Neural cell (in vitro differentiated cells): ENCODE results near the gene VAV2. TPM values are rescaled to one million over a fixed set of nuclear protein-coding genes. Genes with fewer than 3 reads are reported as not detected.

ENCODE experiments used
- H2AFZ ChIP-seq: fragments of 200-600, 300-800 bp; sonication (generic), shearing (Covaris generic); 2 replicates; pipeline ENCODE4 v1.6.0; 2014; ENCODE audit warnings: low read depth, mild to moderate bottlenecking, antibody characterized with exemption, low read length, moderate library complexity
- H3F3A ChIP-seq: fragments of 200-600 bp; shearing (Covaris generic); 2 replicates; pipeline ENCODE4 v1.6.1; 2016; ENCODE audit warnings: mild to moderate bottlenecking, moderate library complexity, mixed read lengths, antibody characterized with exemption, low read length; ENCODE audit not compliant: insufficient read depth, poor library complexity, severe bottlenecking
- H3K27ac ChIP-seq: fragments of 200-600, 300-800 bp; sonication (generic), shearing (Covaris generic); 2 replicates; pipeline ENCODE4 v1.5.1; 2014; ENCODE audit warnings: mild to moderate bottlenecking, low read length, moderate library complexity
- H3K27me3 ChIP-seq: fragments of 300-800, 200-600 bp; sonication (generic), shearing (Covaris generic); 2 replicates; pipeline ENCODE4 v1.6.0; 2014; ENCODE audit warnings: mild to moderate bottlenecking, low read depth, low read length, moderate library complexity; ENCODE audit not compliant: insufficient read depth
- H3K36me3 ChIP-seq: fragments of 300-800, 200-600 bp; sonication (generic), shearing (Covaris generic); 2 replicates; pipeline ENCODE4 v1.5.1; 2014; ENCODE audit warnings: mild to moderate bottlenecking, antibody characterized with exemption, low read length, moderate library complexity; ENCODE audit not compliant: insufficient read depth
- H3K4me2 ChIP-seq: fragments of 300-800, 200-600 bp; sonication (generic), shearing (Covaris generic); 2 replicates; pipeline ENCODE4 v1.6.0; 2014; ENCODE audit warnings: mild to moderate bottlenecking, low read length
- H3K4me3 ChIP-seq: fragments of 300-800, 200-600 bp; sonication (generic), shearing (Covaris generic); 2 replicates; pipeline ENCODE4 v1.5.1; 2014; ENCODE audit warnings: mild to moderate bottlenecking, low read length, moderate library complexity
- H3K79me2 ChIP-seq: fragments of 200-600 bp; shearing (Covaris generic); replicated peaks from 2 replicates; pipeline ENCODE4 v1.6.0; 2014; ENCODE audit warnings: mild to moderate bottlenecking, low read length, moderate library complexity; ENCODE audit not compliant: insufficient read depth
- H3K9ac ChIP-seq: fragments of 300-800, 200-600 bp; sonication (generic), shearing (Covaris generic); 2 replicates; pipeline ENCODE4 v1.6.1; 2016; ENCODE audit warnings: mild to moderate bottlenecking, low read length, mixed read lengths
- H3K9me2 ChIP-seq: fragments of 200-600 bp; shearing (Covaris generic); 2 replicates; pipeline ENCODE4 v1.6.1; 2016; ENCODE audit warnings: mild to moderate bottlenecking, low read length, mixed read lengths; ENCODE audit not compliant: insufficient read depth
- H3K9me3 ChIP-seq: fragments of 200-600, 300-800 bp; sonication (generic), shearing (Covaris generic); 2 replicates; pipeline ENCODE4 v1.6.1; 2016; ENCODE audit warnings: mild to moderate bottlenecking, mixed run types, low read length, moderate library complexity, mixed read lengths
- H4K20me1 ChIP-seq: fragments of 200-600 bp; shearing (Covaris generic); 2 replicates; pipeline ENCODE4 v1.6.1; 2016; ENCODE audit warnings: mild to moderate bottlenecking, mixed run types; ENCODE audit not compliant: insufficient read depth
- EP300 ChIP-seq: fragments of 450-650 bp; conservative IDR thresholded peaks from 2 replicates; pipeline ENCODE4 v1.6.1; 2014; ENCODE audit warnings: antibody characterized with exemption, mild to moderate bottlenecking, moderate library complexity; ENCODE audit not compliant: poor library complexity, severe bottlenecking
- MXI1 ChIP-seq: fragments of 450-650 bp; conservative IDR thresholded peaks from 2 replicates; pipeline ENCODE4 v1.6.1; 2014; ENCODE audit warnings: antibody characterized with exemption, mild to moderate bottlenecking; ENCODE audit not compliant: poor library complexity, severe bottlenecking
- POLR2AphosphoS5 ChIP-seq: IDR thresholded peaks from 2 replicates; pipeline ENCODE4 v1.6.1; 2012
- RAD21 ChIP-seq: fragments of 450-650 bp; conservative IDR thresholded peaks from 2 replicates; pipeline ENCODE4 v1.6.1; 2014; ENCODE audit warnings: antibody characterized with exemption, mild to moderate bottlenecking, moderate library complexity
- TAF1 ChIP-seq: IDR thresholded peaks from 2 replicates; pipeline ENCODE4 v1.6.1; 2012; ENCODE audit warnings: low read depth
- polyA plus RNA-seq: library from polyadenylated mRNA; depleted of rRNA; stranded (reverse); fragments of >200 nt; gene quantifications from 2 replicates; pipeline ENCODE4 v1.2.3, GENCODE V29; 2014
- TF ChIP-seq, protein P1 (sequence below): fragments of 450-650 bp; IDR thresholded peaks from 2 replicates; pipeline ENCODE4 v1.5.1; 2014; ENCODE audit warnings: antibody characterized with exemption, mild to moderate bottlenecking, moderate library complexity; ENCODE audit not compliant: poor library complexity, severe bottlenecking
- TF ChIP-seq, protein P2 (sequence below): IDR thresholded peaks from 2 replicates; pipeline ENCODE4 v1.6.1; 2012; ENCODE audit warnings: borderline replicate concordance

Gene VAV2
- polyA plus RNA-seq, 1 donor from 2014 or later = 35.2 TPM

GRCh38 chr9:133819923-133820322 lies 172.2 kb downstream of the VAV2 start:
- Histone ChIP-seq H2AFZ (no peak overlapping the region), H3K9me3 (no peaks in the 10 kb centered on the region), H3K9me2 (no peaks in the 10 kb centered on the region), H4K20me1 (no peaks in the 10 kb centered on the region), H3K4me3 (no peak overlapping the region), H3K4me2 (no peak overlapping the region), H3K9ac (no peak overlapping the region), H3K27ac (no peak overlapping the region), H3K79me2 (no peaks in the 10 kb centered on the region), H3F3A (no peaks in the 10 kb centered on the region), H3K36me3 (no peaks in the 10 kb centered on the region), H3K27me3 (no peaks in the 10 kb centered on the region)
- no peak for TF ChIP-seq MXI1
- TF ChIP-seq, protein P1, sequence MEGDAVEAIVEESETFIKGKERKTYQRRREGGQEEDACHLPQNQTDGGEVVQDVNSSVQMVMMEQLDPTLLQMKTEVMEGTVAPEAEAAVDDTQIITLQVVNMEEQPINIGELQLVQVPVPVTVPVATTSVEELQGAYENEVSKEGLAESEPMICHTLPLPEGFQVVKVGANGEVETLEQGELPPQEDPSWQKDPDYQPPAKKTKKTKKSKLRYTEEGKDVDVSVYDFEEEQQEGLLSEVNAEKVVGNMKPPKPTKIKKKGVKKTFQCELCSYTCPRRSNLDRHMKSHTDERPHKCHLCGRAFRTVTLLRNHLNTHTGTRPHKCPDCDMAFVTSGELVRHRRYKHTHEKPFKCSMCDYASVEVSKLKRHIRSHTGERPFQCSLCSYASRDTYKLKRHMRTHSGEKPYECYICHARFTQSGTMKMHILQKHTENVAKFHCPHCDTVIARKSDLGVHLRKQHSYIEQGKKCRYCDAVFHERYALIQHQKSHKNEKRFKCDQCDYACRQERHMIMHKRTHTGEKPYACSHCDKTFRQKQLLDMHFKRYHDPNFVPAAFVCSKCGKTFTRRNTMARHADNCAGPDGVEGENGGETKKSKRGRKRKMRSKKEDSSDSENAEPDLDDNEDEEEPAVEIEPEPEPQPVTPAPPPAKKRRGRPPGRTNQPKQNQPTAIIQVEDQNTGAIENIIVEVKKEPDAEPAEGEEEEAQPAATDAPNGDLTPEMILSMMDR = no peak

DNA sequence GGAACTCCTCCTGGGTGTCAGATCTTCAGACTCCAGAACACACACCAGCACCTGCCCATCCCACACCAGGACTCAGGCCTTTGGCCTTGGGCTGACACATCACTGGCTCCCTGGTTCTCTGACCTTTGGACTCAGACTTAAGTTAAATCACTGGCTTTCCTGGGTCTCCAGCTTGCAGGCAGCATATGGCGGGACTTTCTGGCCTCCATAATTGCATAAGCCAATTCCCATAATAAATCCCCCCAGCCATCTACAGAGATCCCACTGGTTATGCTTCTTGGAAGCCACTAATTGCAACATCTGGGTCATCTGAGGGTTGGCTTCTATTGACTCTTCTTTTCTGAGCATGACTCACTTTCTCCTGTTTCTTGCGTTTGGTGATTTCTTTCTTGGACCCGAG lies 173.7 kb downstream of the VAV2 start:
- Histone ChIP-seq H3K9me3 (no peaks in the 10 kb centered on the region), H4K20me1 (no peaks in the 10 kb centered on the region), H3K27me3 (no peaks in the 10 kb centered on the region), H3K4me2 (no peak overlapping the region), H2AFZ (no peak overlapping the region), H3F3A (no peaks in the 10 kb centered on the region), H3K9ac (no peak overlapping the region), H3K9me2 (no peaks in the 10 kb centered on the region), H3K36me3 (no peaks in the 10 kb centered on the region), H3K4me3 (no peak overlapping the region), H3K79me2 (no peaks in the 10 kb centered on the region), H3K27ac (no peak overlapping the region)
- TF ChIP-seq MXI1 (no peak), TAF1 (no peak), EP300 (no peak), RAD21 (no peak), POLR2AphosphoS5 (no peak)
- TF ChIP-seq, protein P2, sequence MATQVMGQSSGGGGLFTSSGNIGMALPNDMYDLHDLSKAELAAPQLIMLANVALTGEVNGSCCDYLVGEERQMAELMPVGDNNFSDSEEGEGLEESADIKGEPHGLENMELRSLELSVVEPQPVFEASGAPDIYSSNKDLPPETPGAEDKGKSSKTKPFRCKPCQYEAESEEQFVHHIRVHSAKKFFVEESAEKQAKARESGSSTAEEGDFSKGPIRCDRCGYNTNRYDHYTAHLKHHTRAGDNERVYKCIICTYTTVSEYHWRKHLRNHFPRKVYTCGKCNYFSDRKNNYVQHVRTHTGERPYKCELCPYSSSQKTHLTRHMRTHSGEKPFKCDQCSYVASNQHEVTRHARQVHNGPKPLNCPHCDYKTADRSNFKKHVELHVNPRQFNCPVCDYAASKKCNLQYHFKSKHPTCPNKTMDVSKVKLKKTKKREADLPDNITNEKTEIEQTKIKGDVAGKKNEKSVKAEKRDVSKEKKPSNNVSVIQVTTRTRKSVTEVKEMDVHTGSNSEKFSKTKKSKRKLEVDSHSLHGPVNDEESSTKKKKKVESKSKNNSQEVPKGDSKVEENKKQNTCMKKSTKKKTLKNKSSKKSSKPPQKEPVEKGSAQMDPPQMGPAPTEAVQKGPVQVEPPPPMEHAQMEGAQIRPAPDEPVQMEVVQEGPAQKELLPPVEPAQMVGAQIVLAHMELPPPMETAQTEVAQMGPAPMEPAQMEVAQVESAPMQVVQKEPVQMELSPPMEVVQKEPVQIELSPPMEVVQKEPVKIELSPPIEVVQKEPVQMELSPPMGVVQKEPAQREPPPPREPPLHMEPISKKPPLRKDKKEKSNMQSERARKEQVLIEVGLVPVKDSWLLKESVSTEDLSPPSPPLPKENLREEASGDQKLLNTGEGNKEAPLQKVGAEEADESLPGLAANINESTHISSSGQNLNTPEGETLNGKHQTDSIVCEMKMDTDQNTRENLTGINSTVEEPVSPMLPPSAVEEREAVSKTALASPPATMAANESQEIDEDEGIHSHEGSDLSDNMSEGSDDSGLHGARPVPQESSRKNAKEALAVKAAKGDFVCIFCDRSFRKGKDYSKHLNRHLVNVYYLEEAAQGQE = no peak
- TF ChIP-seq, protein P1 = no peak
